ENCODE results near the gene MAFG.

- TF ChIP-seq GATA2 (IDR thresholded peaks at IDR 0.05; ENCODE audit: low read depth, low read length), result no peak
- no peak for TF ChIP-seq GATA3 (IDR thresholded peaks at IDR 0.05; ENCODE audit: low read depth, low read length)
These were observed 19.7 kb upstream of the MAFG start, which contains the start of gene MYADML2 for GRCh38 chr17:81947189-81947588.
